Neural cell (in vitro differentiated cells): Measurements from ENCODE around the gene DBX1. TPM values are rescaled to one million over a fixed set of nuclear protein-coding genes. Genes with fewer than 3 reads are reported as not detected.

Experiments used
- H2AFZ ChIP-seq: fragments of 200-600, 300-800 bp; sonication (generic), shearing (Covaris generic); 2 replicates; pipeline ENCODE4 v1.6.0; 2014; ENCODE audit warnings: low read depth, mild to moderate bottlenecking, antibody characterized with exemption, low read length, moderate library complexity
- H3F3A ChIP-seq: fragments of 200-600 bp; shearing (Covaris generic); 2 replicates; pipeline ENCODE4 v1.6.1; 2016; ENCODE audit warnings: mild to moderate bottlenecking, moderate library complexity, mixed read lengths, antibody characterized with exemption, low read length; ENCODE audit not compliant: insufficient read depth, poor library complexity, severe bottlenecking
- H3K27ac ChIP-seq: fragments of 200-600, 300-800 bp; sonication (generic), shearing (Covaris generic); 2 replicates; pipeline ENCODE4 v1.5.1; 2014; ENCODE audit warnings: mild to moderate bottlenecking, low read length, moderate library complexity
- H3K27me3 ChIP-seq: fragments of 300-800, 200-600 bp; sonication (generic), shearing (Covaris generic); 2 replicates; pipeline ENCODE4 v1.6.0; 2014; ENCODE audit warnings: mild to moderate bottlenecking, low read depth, low read length, moderate library complexity; ENCODE audit not compliant: insufficient read depth
- H3K36me3 ChIP-seq: fragments of 300-800, 200-600 bp; sonication (generic), shearing (Covaris generic); 2 replicates; pipeline ENCODE4 v1.5.1; 2014; ENCODE audit warnings: mild to moderate bottlenecking, antibody characterized with exemption, low read length, moderate library complexity; ENCODE audit not compliant: insufficient read depth
- H3K4me2 ChIP-seq: fragments of 300-800, 200-600 bp; sonication (generic), shearing (Covaris generic); 2 replicates; pipeline ENCODE4 v1.6.0; 2014; ENCODE audit warnings: mild to moderate bottlenecking, low read length
- H3K4me3 ChIP-seq: fragments of 300-800, 200-600 bp; sonication (generic), shearing (Covaris generic); 2 replicates; pipeline ENCODE4 v1.5.1; 2014; ENCODE audit warnings: mild to moderate bottlenecking, low read length, moderate library complexity
- H3K79me2 ChIP-seq: fragments of 200-600 bp; shearing (Covaris generic); replicated peaks from 2 replicates; pipeline ENCODE4 v1.6.0; 2014; ENCODE audit warnings: mild to moderate bottlenecking, low read length, moderate library complexity; ENCODE audit not compliant: insufficient read depth
- H3K9ac ChIP-seq: fragments of 300-800, 200-600 bp; sonication (generic), shearing (Covaris generic); 2 replicates; pipeline ENCODE4 v1.6.1; 2016; ENCODE audit warnings: mild to moderate bottlenecking, low read length, mixed read lengths
- H3K9me2 ChIP-seq: fragments of 200-600 bp; shearing (Covaris generic); 2 replicates; pipeline ENCODE4 v1.6.1; 2016; ENCODE audit warnings: mild to moderate bottlenecking, low read length, mixed read lengths; ENCODE audit not compliant: insufficient read depth
- H3K9me3 ChIP-seq: fragments of 200-600, 300-800 bp; sonication (generic), shearing (Covaris generic); 2 replicates; pipeline ENCODE4 v1.6.1; 2016; ENCODE audit warnings: mild to moderate bottlenecking, mixed run types, low read length, moderate library complexity, mixed read lengths
- H4K20me1 ChIP-seq: fragments of 200-600 bp; shearing (Covaris generic); 2 replicates; pipeline ENCODE4 v1.6.1; 2016; ENCODE audit warnings: mild to moderate bottlenecking, mixed run types; ENCODE audit not compliant: insufficient read depth
- EP300 ChIP-seq: fragments of 450-650 bp; conservative IDR thresholded peaks from 2 replicates; pipeline ENCODE4 v1.6.1; 2014; ENCODE audit warnings: antibody characterized with exemption, mild to moderate bottlenecking, moderate library complexity; ENCODE audit not compliant: poor library complexity, severe bottlenecking
- EZH2 ChIP-seq: fragments of 200-600, 300-800 bp; shearing (Covaris generic), sonication (generic); IDR thresholded peaks from 2 replicates; pipeline ENCODE4 v1.6.1; 2014; ENCODE audit warnings: antibody characterized with exemption, low read length, borderline replicate concordance, mild to moderate bottlenecking; ENCODE audit not compliant: insufficient read depth, poor library complexity, severe bottlenecking
- MXI1 ChIP-seq: fragments of 450-650 bp; conservative IDR thresholded peaks from 2 replicates; pipeline ENCODE4 v1.6.1; 2014; ENCODE audit warnings: antibody characterized with exemption, mild to moderate bottlenecking; ENCODE audit not compliant: poor library complexity, severe bottlenecking
- POLR2AphosphoS5 ChIP-seq: IDR thresholded peaks from 2 replicates; pipeline ENCODE4 v1.6.1; 2012
- RAD21 ChIP-seq: fragments of 450-650 bp; conservative IDR thresholded peaks from 2 replicates; pipeline ENCODE4 v1.6.1; 2014; ENCODE audit warnings: antibody characterized with exemption, mild to moderate bottlenecking, moderate library complexity
- SMC3 ChIP-seq: fragments of 450-650 bp; conservative IDR thresholded peaks from 2 replicates; pipeline ENCODE4 v1.6.1; 2014; ENCODE audit warnings: antibody characterized with exemption, mild to moderate bottlenecking, moderate library complexity; ENCODE audit not compliant: poor library complexity
- TAF1 ChIP-seq: IDR thresholded peaks from 2 replicates; pipeline ENCODE4 v1.6.1; 2012; ENCODE audit warnings: low read depth
- polyA plus RNA-seq: library from polyadenylated mRNA; depleted of rRNA; stranded (reverse); fragments of >200 nt; gene quantifications from 2 replicates; pipeline ENCODE4 v1.2.3, GENCODE V29; 2014
- TF ChIP-seq, protein P1 (sequence below): IDR thresholded peaks from 2 replicates; pipeline ENCODE4 v1.6.1; 2012; ENCODE audit warnings: borderline replicate concordance
- TF ChIP-seq, protein P2 (sequence below): fragments of 450-650 bp; IDR thresholded peaks from 2 replicates; pipeline ENCODE4 v1.5.1; 2014; ENCODE audit warnings: antibody characterized with exemption, mild to moderate bottlenecking, moderate library complexity; ENCODE audit not compliant: poor library complexity, severe bottlenecking

The DBX1 gene
- polyA plus RNA-seq, 1 donor from 2014 or later = not detected

DNA sequence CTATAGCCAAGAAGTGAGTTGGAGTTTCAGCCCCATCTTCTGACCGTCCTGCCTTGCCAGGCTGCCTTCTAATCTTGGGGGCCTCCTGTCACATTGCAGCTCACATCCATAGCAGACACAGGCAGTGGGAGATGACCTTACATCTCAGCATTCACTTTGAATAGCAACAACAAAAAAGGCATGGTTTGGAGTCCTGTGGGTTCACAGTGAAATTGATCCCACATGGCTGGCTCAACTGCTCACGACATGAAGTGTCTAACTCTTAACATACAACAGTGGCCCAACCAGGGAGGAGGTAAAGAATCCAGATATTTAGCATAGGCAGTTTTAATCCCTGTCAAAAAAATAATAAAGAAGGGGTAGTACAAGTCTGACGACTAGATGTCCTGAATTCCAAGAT, 38.1 kb downstream of the DBX1 start:
- Histone ChIP-seq H4K20me1 (no peaks in the 10 kb centered on the region), H3K9ac (no peak overlapping the region), H3K4me3 (no peak overlapping the region), H3K27ac (no peak overlapping the region), H3K79me2 (no peaks in the 10 kb centered on the region), H3K9me2 (no peaks in the 10 kb centered on the region), H3K36me3 (no peaks in the 10 kb centered on the region), H3F3A (no peaks in the 10 kb centered on the region), H3K9me3 (no peaks in the 10 kb centered on the region), H3K27me3 (no peaks in the 10 kb centered on the region), H3K4me2 (no peak overlapping the region), H2AFZ (no peak overlapping the region)
- TF ChIP-seq, protein P1, sequence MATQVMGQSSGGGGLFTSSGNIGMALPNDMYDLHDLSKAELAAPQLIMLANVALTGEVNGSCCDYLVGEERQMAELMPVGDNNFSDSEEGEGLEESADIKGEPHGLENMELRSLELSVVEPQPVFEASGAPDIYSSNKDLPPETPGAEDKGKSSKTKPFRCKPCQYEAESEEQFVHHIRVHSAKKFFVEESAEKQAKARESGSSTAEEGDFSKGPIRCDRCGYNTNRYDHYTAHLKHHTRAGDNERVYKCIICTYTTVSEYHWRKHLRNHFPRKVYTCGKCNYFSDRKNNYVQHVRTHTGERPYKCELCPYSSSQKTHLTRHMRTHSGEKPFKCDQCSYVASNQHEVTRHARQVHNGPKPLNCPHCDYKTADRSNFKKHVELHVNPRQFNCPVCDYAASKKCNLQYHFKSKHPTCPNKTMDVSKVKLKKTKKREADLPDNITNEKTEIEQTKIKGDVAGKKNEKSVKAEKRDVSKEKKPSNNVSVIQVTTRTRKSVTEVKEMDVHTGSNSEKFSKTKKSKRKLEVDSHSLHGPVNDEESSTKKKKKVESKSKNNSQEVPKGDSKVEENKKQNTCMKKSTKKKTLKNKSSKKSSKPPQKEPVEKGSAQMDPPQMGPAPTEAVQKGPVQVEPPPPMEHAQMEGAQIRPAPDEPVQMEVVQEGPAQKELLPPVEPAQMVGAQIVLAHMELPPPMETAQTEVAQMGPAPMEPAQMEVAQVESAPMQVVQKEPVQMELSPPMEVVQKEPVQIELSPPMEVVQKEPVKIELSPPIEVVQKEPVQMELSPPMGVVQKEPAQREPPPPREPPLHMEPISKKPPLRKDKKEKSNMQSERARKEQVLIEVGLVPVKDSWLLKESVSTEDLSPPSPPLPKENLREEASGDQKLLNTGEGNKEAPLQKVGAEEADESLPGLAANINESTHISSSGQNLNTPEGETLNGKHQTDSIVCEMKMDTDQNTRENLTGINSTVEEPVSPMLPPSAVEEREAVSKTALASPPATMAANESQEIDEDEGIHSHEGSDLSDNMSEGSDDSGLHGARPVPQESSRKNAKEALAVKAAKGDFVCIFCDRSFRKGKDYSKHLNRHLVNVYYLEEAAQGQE = no peak
- TF ChIP-seq SMC3 = no peak
- no peak for TF ChIP-seq POLR2AphosphoS5
- no peak for TF ChIP-seq EP300
- TF ChIP-seq, protein P2, sequence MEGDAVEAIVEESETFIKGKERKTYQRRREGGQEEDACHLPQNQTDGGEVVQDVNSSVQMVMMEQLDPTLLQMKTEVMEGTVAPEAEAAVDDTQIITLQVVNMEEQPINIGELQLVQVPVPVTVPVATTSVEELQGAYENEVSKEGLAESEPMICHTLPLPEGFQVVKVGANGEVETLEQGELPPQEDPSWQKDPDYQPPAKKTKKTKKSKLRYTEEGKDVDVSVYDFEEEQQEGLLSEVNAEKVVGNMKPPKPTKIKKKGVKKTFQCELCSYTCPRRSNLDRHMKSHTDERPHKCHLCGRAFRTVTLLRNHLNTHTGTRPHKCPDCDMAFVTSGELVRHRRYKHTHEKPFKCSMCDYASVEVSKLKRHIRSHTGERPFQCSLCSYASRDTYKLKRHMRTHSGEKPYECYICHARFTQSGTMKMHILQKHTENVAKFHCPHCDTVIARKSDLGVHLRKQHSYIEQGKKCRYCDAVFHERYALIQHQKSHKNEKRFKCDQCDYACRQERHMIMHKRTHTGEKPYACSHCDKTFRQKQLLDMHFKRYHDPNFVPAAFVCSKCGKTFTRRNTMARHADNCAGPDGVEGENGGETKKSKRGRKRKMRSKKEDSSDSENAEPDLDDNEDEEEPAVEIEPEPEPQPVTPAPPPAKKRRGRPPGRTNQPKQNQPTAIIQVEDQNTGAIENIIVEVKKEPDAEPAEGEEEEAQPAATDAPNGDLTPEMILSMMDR = no peak
- TF ChIP-seq TAF1 = no peak
- TF ChIP-seq RAD21 = no peak
- no peak for TF ChIP-seq MXI1
- TF ChIP-seq EZH2 = no peak

DNA sequence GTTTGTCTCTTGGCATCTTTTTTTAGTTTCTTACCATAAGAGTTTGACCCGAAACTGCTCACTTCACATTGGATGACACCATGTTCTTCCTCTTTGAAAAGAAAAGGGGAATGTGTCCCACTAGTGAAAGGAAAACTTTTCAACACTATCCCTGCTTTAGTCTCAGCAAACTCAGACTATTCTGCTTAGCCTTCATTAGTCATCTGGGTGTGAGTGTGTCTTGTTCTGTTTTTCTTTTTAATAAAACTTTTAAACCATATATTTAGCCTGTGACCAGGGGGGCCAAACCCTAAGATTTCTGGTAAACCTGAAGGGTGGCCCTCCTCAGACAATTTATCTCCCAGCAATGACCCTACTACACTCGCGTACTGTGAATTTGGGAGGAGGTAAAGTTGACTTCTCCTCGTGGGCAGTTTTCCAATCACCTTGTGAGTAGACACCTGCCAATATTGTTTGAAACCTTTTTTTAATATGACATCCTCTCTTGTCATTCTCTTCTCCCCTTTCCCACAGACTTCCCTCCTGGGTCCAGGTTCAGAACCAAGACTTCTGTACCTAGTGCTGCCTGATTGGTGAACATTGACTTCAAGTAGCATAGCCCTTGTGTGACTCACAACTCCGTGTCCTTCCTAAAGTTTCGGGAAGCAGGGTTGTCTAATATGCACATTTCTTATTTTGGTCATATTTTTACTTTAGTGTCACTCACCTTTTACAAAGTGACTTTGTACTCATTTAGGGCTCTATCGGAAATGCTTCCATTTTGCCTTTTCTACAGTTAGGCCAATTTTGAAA, 39.9 kb downstream of the DBX1 start:
- Histone ChIP-seq H2AFZ (no peak overlapping the region), H3K9me3 (no peaks in the 10 kb centered on the region), H3K4me3 (no peak overlapping the region), H3K27me3 (no peaks in the 10 kb centered on the region), H3K36me3 (no peaks in the 10 kb centered on the region), H3K9ac (no peak overlapping the region), H3K27ac (no peak overlapping the region), H3K9me2 (no peaks in the 10 kb centered on the region), H3F3A (no peaks in the 10 kb centered on the region), H3K4me2 (no peak overlapping the region), H4K20me1 (no peaks in the 10 kb centered on the region), H3K79me2 (no peaks in the 10 kb centered on the region)
- no peak for TF ChIP-seq MXI1
- TF ChIP-seq, protein P2 = no peak
